ENCODE measurements around the gene ACTA2.
A peak's percentile ranks its signal among the peaks of the same experiment; 100 is the strongest.

Gene ACTA2

GRCh38 chr10:88980800-88981199 lies 28.2 kb upstream of the ACTA2 start:
- DNase-seq (ENCODE audit: low read depth), result no peak

- no peak for DNase-seq (ENCODE audit: low read depth)
Observed at GRCh38 chr10:88980247-88980646, 27.7 kb upstream of the ACTA2 start.

GRCh38 chr10:88979603-88980002 lies 27.0 kb upstream of the ACTA2 start:
- no peak for DNase-seq (ENCODE audit: low read depth)

GRCh38 chr10:88979153-88979562 lies 26.6 kb upstream of the ACTA2 start:
- peak; percentile 77 for DNase-seq (ENCODE audit: low read depth)

GRCh38 chr10:88978463-88978862 lies 25.9 kb upstream of the ACTA2 start:
- DNase-seq (ENCODE audit: low read depth), result no peak

GRCh38 chr10:88975377-88975720 lies 22.8 kb upstream of the ACTA2 start:
- DNase-seq (ENCODE audit: low read depth), result no peak

- no peak for DNase-seq (ENCODE audit: low read depth)
Observed at GRCh38 chr10:88974446-88975376, 22.1 kb upstream of the ACTA2 start.

GRCh38 chr10:88974012-88974411 lies 21.4 kb upstream of the ACTA2 start:
- DNase-seq (ENCODE audit: low read depth), result no peak

- no peak for DNase-seq (ENCODE audit: low read depth)
Observed at GRCh38 chr10:88971221-88972061, 18.9 kb upstream of the ACTA2 start.

- no peak for DNase-seq (ENCODE audit: low read depth)
Observed at GRCh38 chr10:88968391-88968790, 15.8 kb upstream of the ACTA2 start.

- no peak for DNase-seq (ENCODE audit: low read depth)
Observed at GRCh38 chr10:88966797-88967196, 14.2 kb upstream of the ACTA2 start.

GRCh38 chr10:88964869-88965415 lies 12.4 kb upstream of the ACTA2 start:
- DNase-seq (ENCODE audit: low read depth), result no peak

GRCh38 chr10:88964360-88964759 lies 11.8 kb upstream of the ACTA2 start:
- DNase-seq (ENCODE audit: low read depth), result no peak

GRCh38 chr10:88963318-88963717 lies 10.7 kb upstream of the ACTA2 start:
- no peak for DNase-seq (ENCODE audit: low read depth)

GRCh38 chr10:88962336-88962735 lies 9.8 kb upstream of the ACTA2 start:
- DNase-seq (ENCODE audit: low read depth), result no peak

- DNase-seq (ENCODE audit: low read depth), result no peak
Observed at GRCh38 chr10:88961266-88961665, 8.7 kb upstream of the ACTA2 start.

GRCh38 chr10:88960802-88961201 lies 8.2 kb upstream of the ACTA2 start:
- DNase-seq (ENCODE audit: low read depth), result no peak

GRCh38 chr10:88958721-88959120 lies 6.1 kb upstream of the ACTA2 start:
- DNase-seq (ENCODE audit: low read depth), result no peak

- DNase-seq (ENCODE audit: low read depth), result no peak
Observed at GRCh38 chr10:88957381-88957780, 4.8 kb upstream of the ACTA2 start.

- DNase-seq (ENCODE audit: low read depth), result no peak
Observed at GRCh38 chr10:88954458-88955083, 2.0 kb upstream of the ACTA2 start.

- DNase-seq (ENCODE audit: low read depth), result no peak
Observed at GRCh38 chr10:88953662-88954061, 1.1 kb upstream of the ACTA2 start.
